H1 (cell line): ENCODE measurements around the gene FKBP8. TPM values are rescaled to one million over a fixed set of nuclear protein-coding genes. Genes with fewer than 3 reads are reported as not detected.
"Not testable (repeated sequence)": the region's sequence is repeated elsewhere in the genome, so short reads cannot be mapped to it uniquely, and the experiment has no call there.

ENCODE experiments used
- CTCF ChIA-PET: fragments of 300-600 bp; sonication (Branson Sonifier 250); formaldehyde crosslinking; loops from one replicate; lab custom pipeline; 2021; ENCODE audit not compliant: partially characterized antibody; lab: Charles Lee
- POLR2A ChIA-PET: fragments of 300-600 bp; sonication (Branson Sonifier 250); formaldehyde crosslinking; loops from one replicate; lab custom pipeline; 2021; ENCODE audit warnings: inconsistent platforms; ENCODE audit not compliant: partially characterized antibody; lab: Charles Lee
- DNase-seq, 2 experiments: peaks; one replicate each; pipeline versions ENCODE4 v3.0.0 to v3.0.0-alpha.2; 2010 to 2022; ENCODE audit warnings: low spot score in 2 of 2, low read depth in 1 of 2, mixed read lengths in 1 of 2
- FAIRE-seq: peaks from 2 replicates; lab custom pipeline; 2011; peaks lifted over from hg19 to GRCh38; lab: Jason Lieb, UNC
- H2AFZ ChIP-seq: 2 replicates; pipeline ENCODE4 v1.8.1; 2012; ENCODE audit warnings: low read length, inconsistent platforms
- H2AK5ac ChIP-seq: 2 replicates; pipeline ENCODE4 v1.6.1; 2013; ENCODE audit warnings: low read depth, low read length
- H2BK120ac ChIP-seq: replicated peaks from 2 replicates; pipeline ENCODE3; 2013; ENCODE audit warnings: low read depth, low read length, inconsistent platforms
- H2BK12ac ChIP-seq: 2 replicates; pipeline ENCODE4 v1.6.1; 2013; ENCODE audit warnings: low read depth, low read length
- H2BK15ac ChIP-seq: 2 replicates; pipeline ENCODE4 v1.6.1; 2013; ENCODE audit warnings: low read length
- H2BK20ac ChIP-seq: 2 replicates; pipeline ENCODE4 v1.6.1; 2013; ENCODE audit warnings: low read length
- H2BK5ac ChIP-seq: 2 replicates; pipeline ENCODE4 v1.6.1; 2013; ENCODE audit warnings: low read depth, low read length
- H3K14ac ChIP-seq: 2 replicates; pipeline ENCODE4 v1.6.1; 2013; ENCODE audit warnings: inconsistent platforms; ENCODE audit not compliant: insufficient read length
- H3K18ac ChIP-seq: 2 replicates; pipeline ENCODE4 v1.6.1; 2013; ENCODE audit warnings: low read length; ENCODE audit errors: extremely low read depth
- H3K23ac ChIP-seq: 2 replicates; pipeline ENCODE4 v1.6.1; 2013; ENCODE audit warnings: inconsistent platforms; ENCODE audit not compliant: insufficient read length
- H3K23me2 ChIP-seq: 2 replicates; pipeline ENCODE4 v1.6.1; 2013; ENCODE audit warnings: low read depth, low read length
- H3K27ac ChIP-seq: 2 replicates; pipeline ENCODE4 v1.6.1; 2011; ENCODE audit warnings: low read depth, low read length, inconsistent platforms
- H3K27me3 ChIP-seq, 4 experiments: replicated peaks in 1 of 4; 1 replicate in 1 of 4; 2 replicates in 3 of 4; pipeline versions ENCODE4 v1.6.1 to v1.8.1; 2011 to 2013; ENCODE audit warnings: low read length in 3 of 4, mild to moderate bottlenecking in 3 of 4, inconsistent platforms in 2 of 4, mixed read lengths in 2 of 4, moderate library complexity in 1 of 4; ENCODE audit not compliant: control insufficient read depth in 3 of 4, insufficient read depth in 3 of 4; ENCODE audit errors: extremely low read depth in 1 of 4
- H3K36me3 ChIP-seq, 4 experiments: 2 replicates each; pipeline versions ENCODE4 v1.6.1 to v1.8.1; 2011 to 2013; ENCODE audit warnings: mild to moderate bottlenecking in 4 of 4, low read length in 3 of 4, moderate library complexity in 2 of 4, control low read depth in 1 of 4, inconsistent platforms in 1 of 4; ENCODE audit not compliant: insufficient read depth in 4 of 4, control insufficient read depth in 2 of 4
- H3K4ac ChIP-seq: replicated peaks from 2 replicates; pipeline ENCODE3; 2013; ENCODE audit warnings: low read length, low read depth, mixed read lengths, inconsistent platforms; ENCODE audit not compliant: insufficient read length
- H3K4me1 ChIP-seq, 4 experiments: replicated peaks in 1 of 4; 1 replicate in 1 of 4; 2 replicates in 3 of 4; pipeline versions ENCODE4 v1.6.1 to v1.8.1; 2011 to 2013; ENCODE audit warnings: low read length in 3 of 4, inconsistent platforms in 2 of 4, mixed read lengths in 1 of 4; ENCODE audit not compliant: insufficient read depth in 4 of 4, control insufficient read depth in 3 of 4
- H3K4me2 ChIP-seq, 2 experiments: 2 replicates each; pipeline versions ENCODE4 v1.6.1 to v1.8.1; 2011 to 2013; ENCODE audit warnings: low read depth in 2 of 2, low read length in 2 of 2, control low read depth in 1 of 2, inconsistent platforms in 1 of 2, mild to moderate bottlenecking in 1 of 2; ENCODE audit not compliant: insufficient read depth in 1 of 2
- H3K4me3 ChIP-seq, 4 experiments: fragments of 200-600, 300-600 bp in 1 of 4; sonication (generic), shearing (Covaris generic), sonication (Bioruptor Twin) in 1 of 4; 2 replicates each; pipeline versions ENCODE4 v1.5.1 to v1.8.1; 2011 to 2016; ENCODE audit warnings: low read length in 4 of 4, low read depth in 3 of 4, control low read depth in 2 of 4, inconsistent platforms in 2 of 4, mild to moderate bottlenecking in 2 of 4, mixed read lengths in 1 of 4, moderate library complexity in 1 of 4; ENCODE audit not compliant: insufficient read depth in 2 of 4; ENCODE audit errors: extremely low read depth in 1 of 4
- H3K56ac ChIP-seq: replicated peaks from 2 replicates; pipeline ENCODE3; 2013; ENCODE audit warnings: low read depth, mild to moderate bottlenecking, mixed read lengths, low read length, inconsistent platforms; ENCODE audit not compliant: insufficient read length
- H3K79me1 ChIP-seq: 2 replicates; pipeline ENCODE4 v1.6.1; 2013; ENCODE audit warnings: low read depth, low read length, control low read depth
- H3K79me2 ChIP-seq, 2 experiments: 2 replicates each; pipeline versions ENCODE4 v1.6.1 to v1.8.1; 2012 to 2013; ENCODE audit warnings: low read length in 2 of 2, mild to moderate bottlenecking in 2 of 2, inconsistent platforms in 1 of 2; ENCODE audit not compliant: insufficient read depth in 2 of 2, control insufficient read depth in 1 of 2
- H3K9ac ChIP-seq, 4 experiments: replicated peaks in 1 of 4; 1 replicate in 1 of 4; 2 replicates in 3 of 4; pipeline versions ENCODE4 v1.6.1 to v1.8.1; 2011 to 2013; ENCODE audit warnings: low read depth in 3 of 4, low read length in 3 of 4, control low read depth in 2 of 4, mild to moderate bottlenecking in 2 of 4, moderate library complexity in 2 of 4, inconsistent platforms in 1 of 4; ENCODE audit errors: extremely low read depth in 1 of 4
- H3K9me3 ChIP-seq, 2 experiments: 2 replicates each; pipeline versions ENCODE4 v1.6.1 to v1.8.1; 2012 to 2013; ENCODE audit warnings: mild to moderate bottlenecking in 2 of 2, moderate library complexity in 2 of 2, control low read depth in 1 of 2, inconsistent platforms in 1 of 2, low read depth in 1 of 2, low read length in 1 of 2, mixed read lengths in 1 of 2; ENCODE audit not compliant: insufficient read depth in 2 of 2
- H4K20me1 ChIP-seq, 2 experiments: replicated peaks in 1 of 2; 2 replicates each; pipeline versions ENCODE3 to v1.8.1; 2011 to 2013; ENCODE audit warnings: inconsistent platforms in 2 of 2, low read length in 2 of 2, mild to moderate bottlenecking in 1 of 2; ENCODE audit not compliant: insufficient read depth in 2 of 2, control insufficient read depth in 1 of 2
- H4K5ac ChIP-seq: 2 replicates; pipeline ENCODE4 v1.6.1; 2013; ENCODE audit warnings: low read length, low read depth, mixed read lengths, inconsistent platforms; ENCODE audit not compliant: insufficient read length
- H4K8ac ChIP-seq: 2 replicates; pipeline ENCODE4 v1.8.0; 2013; ENCODE audit warnings: mild to moderate bottlenecking, moderate library complexity, low read length, inconsistent platforms; ENCODE audit not compliant: insufficient read depth; ENCODE audit errors: extremely low read depth
- H4K91ac ChIP-seq: replicated peaks from 2 replicates; pipeline ENCODE3; 2013; ENCODE audit warnings: low read length, mixed read lengths, inconsistent platforms; ENCODE audit not compliant: insufficient read length
- KDM1A ChIP-seq: fragments of 200-600, 300-600 bp; sonication (generic); IDR thresholded peaks from 2 replicates; pipeline ENCODE4 v1.7.1; 2016; ENCODE audit warnings: mild to moderate bottlenecking, low read length, borderline replicate concordance
- whole genome bisulfite sequencing, 2 experiments: shearing (Covaris generic) in 1 of 2; methylation state at CpG; one replicate each; pipeline versions ENCODE4 v1.1.6 to v1.1.7; 2013 to 2015; ENCODE audit warnings: low lambda C conversion rate in 2 of 2, mixed read lengths in 2 of 2, inconsistent platforms in 1 of 2, low coverage in 1 of 2, missing lambda C conversion rate in 1 of 2; ENCODE audit not compliant: insufficient replicate concordance in 2 of 2, insufficient coverage in 1 of 2, insufficient read length in 1 of 2; ENCODE audit errors: extremely low coverage in 1 of 2, missing lambda C conversion rate in 1 of 2; 5-methylcytosine and 5-hydroxymethylcytosine counted together
- polyA plus RNA-seq, 7 experiments: library from polyadenylated mRNA; depleted of rRNA in 3 of 7; stranded (reverse) in 5 of 7; unstranded in 2 of 7; fragments of >200 nt in 5 of 7; fragments of 200-250 nt in 2 of 7; gene quantifications; 1 replicate in 5 of 7; 2 replicates in 1 of 7; 4 replicates in 1 of 7; pipeline versions ENCODE4 v1.2.1 to v1.2.3, GENCODE V29; 2011 to 2013; ENCODE audit warnings: missing spikeins in 2 of 7, mixed read lengths in 2 of 7
- total RNA-seq: library from RNA; stranded (reverse); fragmentation: NEBNext Ultra II Directional; extraction: Animal tissue kit (Norgen Biotek cat#: 25700); gene quantifications from 2 replicates; pipeline ENCODE4 v1.2.1, GENCODE V29; 2021

FKBP8 gene
- total and polyA plus RNA-seq, 2 of the 8 experiments (the other 6 are each of a cell fraction or from before 2014, with no cell fraction given), result 264 to 309 TPM

- not testable (repeated sequence) for H3K27me3 ChIP-seq, H4K91ac ChIP-seq, H2BK20ac ChIP-seq, H2BK5ac ChIP-seq, H3K18ac ChIP-seq, H3K14ac ChIP-seq, H3K9ac ChIP-seq, H3K27ac ChIP-seq, DNase-seq, H2AFZ ChIP-seq, H2BK120ac ChIP-seq, H2BK15ac ChIP-seq, H3K4ac ChIP-seq, H3K56ac ChIP-seq, H2AK5ac ChIP-seq, H4K8ac ChIP-seq, H3K36me3 ChIP-seq, H3K4me1 ChIP-seq, H3K79me1 ChIP-seq, H4K20me1 ChIP-seq, H3K23ac ChIP-seq, H3K9me3 ChIP-seq, H3K23me2 ChIP-seq, H2BK12ac ChIP-seq, H4K5ac ChIP-seq, FAIRE-seq
- ChIA-PET CTCF (interaction anchor here (0.7 to 32.9 kb wide), 11 partner anchors 8 to 689 kb away, joined by 3 to 458 read pairs (median 4); partner anchors contain the start of gene FKBP8), POLR2A (interaction anchor here (0.5 to 4.0 kb wide), 10 partner anchors 10 to 243 kb away, joined by 3 to 19 read pairs (median 4); partner anchors contain the start of gene UBA52)
- H3K4me3 ChIP-seq, result peak overlapping the region in 1 of 4 experiments; percentile 98; a peak in 2 of 8 replicates
- TF ChIP-seq KDM1A, result peak; percentile 94
- H3K79me2 ChIP-seq, result peaks cover 0 to 23% of the 10 kb centered on the region in 2 experiments; a peak in 2 of 4 replicates
- WGBS, 2 experiments, result 90% methylated on average over 17 of the region's 19 CpGs; no CpG with 5 or more reads in 1 of the 2 experiments
- peak overlapping the region; percentile 20 to 69; a peak in 2 of 4 replicates for H3K4me2 ChIP-seq
Observed at GRCh38 chr19:18522862-18523440, 20.4 kb downstream of the FKBP8 start.
